DND-41 (cell line): ENCODE measurements around the gene LRRTM4.
"Not testable (repeated sequence)": the region's sequence is repeated elsewhere in the genome, so short reads cannot be mapped to it uniquely, and the experiment has no call there.

Experiments used
- ATAC-seq: fragments of 200-7000 bp; cut with Tn5 transposase; 3 replicates; pipeline ENCODE4 v1.9.1; 2021; ENCODE audit warnings: low read depth; ENCODE audit not compliant: insufficient read depth
- DNase-seq: peaks from one replicate; pipeline ENCODE4 v3.0.0-alpha.2; 2020
- H2AFZ ChIP-seq: 2 replicates; pipeline ENCODE4 v1.6.0; 2012; ENCODE audit warnings: low read depth, low read length
- H3K27ac ChIP-seq: 2 replicates; pipeline ENCODE4 v1.5.1; 2012; ENCODE audit warnings: low read length, inconsistent platforms
- H3K27me3 ChIP-seq: fragments of 200-600 bp; sonication (generic); 2 replicates; pipeline ENCODE4 v1.6.0; 2012; ENCODE audit warnings: low read length, mild to moderate bottlenecking, inconsistent platforms; ENCODE audit not compliant: insufficient read depth, poor library complexity
- H3K36me3 ChIP-seq: 2 replicates; pipeline ENCODE4 v1.5.1; 2012; ENCODE audit warnings: low read length, inconsistent platforms; ENCODE audit not compliant: insufficient read depth
- H3K4me1 ChIP-seq: 2 replicates; pipeline ENCODE4 v1.5.1; 2012; ENCODE audit warnings: mild to moderate bottlenecking, low read length; ENCODE audit not compliant: insufficient read depth
- H3K4me2 ChIP-seq: 2 replicates; pipeline ENCODE4 v1.6.0; 2012; ENCODE audit warnings: mild to moderate bottlenecking, moderate library complexity, low read length, inconsistent platforms; ENCODE audit not compliant: insufficient read depth
- H3K4me3 ChIP-seq, 2 experiments: fragments of 200-600 bp in 1 of 2; shearing (Covaris generic) in 1 of 2; 2 replicates each; pipeline ENCODE4 v1.5.1; 2012 to 2016; ENCODE audit warnings: inconsistent platforms in 2 of 2, low read length in 2 of 2, mild to moderate bottlenecking in 2 of 2, low read depth in 1 of 2, moderate library complexity in 1 of 2
- H3K79me2 ChIP-seq: 2 replicates; pipeline ENCODE4 v1.6.0; 2012; ENCODE audit warnings: low read length, inconsistent platforms; ENCODE audit not compliant: insufficient read depth
- H3K9ac ChIP-seq: 2 replicates; pipeline ENCODE4 v1.6.0; 2012; ENCODE audit warnings: low read depth, mild to moderate bottlenecking, inconsistent platforms, low read length, moderate library complexity
- H3K9me3 ChIP-seq: 2 replicates; pipeline ENCODE4 v1.5.1; 2012; ENCODE audit warnings: low read length, moderate library complexity, mild to moderate bottlenecking, inconsistent platforms; ENCODE audit not compliant: insufficient read depth, severe bottlenecking
- H4K20me1 ChIP-seq: 2 replicates; pipeline ENCODE4 v1.6.0; 2012; ENCODE audit warnings: low read length; ENCODE audit not compliant: insufficient read depth
- CTCF ChIP-seq: IDR thresholded peaks from 2 replicates; pipeline ENCODE4 v1.5.1; 2012; ENCODE audit warnings: borderline replicate concordance, low read length, moderate library complexity, mild to moderate bottlenecking; ENCODE audit not compliant: poor library complexity, severe bottlenecking; ENCODE audit errors: extremely low read depth
- EZH2 ChIP-seq: IDR thresholded peaks from 3 replicates; pipeline ENCODE4 v1.6.1; 2012; ENCODE audit warnings: borderline replicate concordance, low read depth, mild to moderate bottlenecking, moderate library complexity, low read length, inconsistent platforms; ENCODE audit not compliant: severe bottlenecking

The LRRTM4 gene

DNA sequence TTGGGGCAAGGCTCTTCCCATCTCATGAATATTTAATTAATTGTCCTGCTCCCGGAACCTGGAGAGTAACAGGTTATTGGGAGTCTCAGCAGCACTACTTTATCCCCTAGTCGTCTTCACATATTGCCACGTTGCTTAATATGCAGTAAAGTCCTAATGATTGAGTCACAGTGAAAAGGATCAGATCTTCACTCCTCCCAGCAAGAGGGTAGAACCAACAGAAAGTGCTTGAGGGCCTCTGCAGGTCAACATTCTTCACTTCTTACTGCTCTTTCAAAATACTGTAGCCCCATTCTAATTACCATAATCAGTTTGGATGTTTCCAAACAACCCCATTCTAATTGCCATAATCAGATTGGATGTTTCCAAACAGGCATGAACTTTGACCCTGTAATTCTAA lies 801.0 kb downstream of the LRRTM4 start:
- Histone ChIP-seq H3K79me2 (no peaks in the 10 kb centered on the region), H3K4me2 (no peak overlapping the region), H3K4me1 (no peaks in the 10 kb centered on the region), H2AFZ (no peak overlapping the region), H3K27me3 (no peaks in the 10 kb centered on the region), H3K4me3 (no peak overlapping the region), H3K9me3 (no peaks in the 10 kb centered on the region), H3K36me3 (no peaks in the 10 kb centered on the region), H3K9ac (no peak overlapping the region), H4K20me1 (no peaks in the 10 kb centered on the region), H3K27ac (no peak overlapping the region)
- no peak for DNase-seq
- no peak for ATAC-seq
- TF ChIP-seq EZH2 (no peak), CTCF (no peak)

DNA sequence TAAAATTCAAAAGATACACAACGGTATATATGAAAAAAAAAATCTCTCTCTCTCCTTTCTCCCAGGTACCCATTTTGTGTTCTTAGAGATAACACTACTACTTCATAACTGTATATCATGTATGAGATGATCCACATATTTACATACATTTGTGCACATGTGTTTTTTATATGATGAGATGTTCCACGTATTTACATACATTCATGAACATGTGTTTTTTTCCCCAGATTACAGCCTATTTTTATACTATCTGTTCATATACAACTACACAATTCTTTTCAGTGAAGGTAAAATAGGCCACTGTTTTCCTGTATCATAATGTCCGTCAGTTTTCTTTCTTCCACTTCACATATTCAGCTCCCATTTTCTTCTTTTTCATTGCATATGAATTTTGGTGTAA lies 808.9 kb downstream of the LRRTM4 start:
- ATAC-seq = no peak
- no peak overlapping the region for H3K4me2 ChIP-seq

DNA sequence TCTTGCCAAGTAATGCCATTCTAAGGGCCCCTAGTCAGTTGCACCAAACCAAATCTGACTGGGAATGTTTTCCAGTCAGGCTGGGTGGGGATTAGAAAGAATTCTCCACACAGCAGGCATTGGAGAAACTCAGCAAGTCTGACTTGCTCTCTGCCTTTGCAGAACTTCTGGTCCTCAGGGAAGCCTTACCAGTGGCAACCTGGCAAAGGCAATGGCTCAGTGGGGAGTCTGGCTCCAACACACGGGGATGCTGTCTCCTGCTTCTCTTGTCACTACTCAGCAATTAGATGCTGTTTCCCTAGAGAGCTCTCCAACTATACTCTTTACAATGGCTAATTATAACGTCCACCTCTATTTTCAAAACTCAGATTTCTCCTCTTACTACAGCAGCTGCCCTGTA lies 810.7 kb downstream of the LRRTM4 start:
- Histone ChIP-seq H3K9me3 (no peaks in the 10 kb centered on the region), H3K36me3 (no peaks in the 10 kb centered on the region), H3K4me3 (no peak overlapping the region), H3K4me1 (no peaks in the 10 kb centered on the region), H3K4me2 (no peak overlapping the region), H2AFZ (no peak overlapping the region), H3K9ac (no peak overlapping the region), H3K27ac (no peak overlapping the region), H3K79me2 (no peaks in the 10 kb centered on the region), H4K20me1 (no peaks in the 10 kb centered on the region), H3K27me3 (no peaks in the 10 kb centered on the region)
- no peak for TF ChIP-seq CTCF
- no peak for TF ChIP-seq EZH2
- DNase-seq (no peak), ATAC-seq (no peak)

More for the DNA sequence above, 808.9 kb downstream of the LRRTM4 start:
- Histone ChIP-seq H3K27me3 (no peaks in the 10 kb centered on the region), H3K4me3 (no peak overlapping the region), H3K36me3 (no peaks in the 10 kb centered on the region), H3K27ac (no peak overlapping the region), H4K20me1 (no peaks in the 10 kb centered on the region), H2AFZ (no peak overlapping the region), H3K4me1 (no peaks in the 10 kb centered on the region), H3K9me3 (no peaks in the 10 kb centered on the region), H3K79me2 (no peaks in the 10 kb centered on the region), H3K9ac (no peak overlapping the region)
- TF ChIP-seq CTCF = no peak
- TF ChIP-seq EZH2 = no peak
- no peak for DNase-seq

GRCh38 chr2:76700894-76701293 lies 821.3 kb downstream of the LRRTM4 start:
- TF ChIP-seq EZH2 (no peak), CTCF (no peak)
- no peak for ATAC-seq
- H3K4me3 ChIP-seq = no peak overlapping the region
- no peak overlapping the region for H3K9ac ChIP-seq
- no peaks in the 10 kb centered on the region for H3K9me3 ChIP-seq
- H3K27ac ChIP-seq = no peak overlapping the region
- H3K79me2 ChIP-seq = no peaks in the 10 kb centered on the region
- no peak overlapping the region for H2AFZ ChIP-seq
- no peaks in the 10 kb centered on the region for H3K4me1 ChIP-seq
- no peaks in the 10 kb centered on the region for H3K36me3 ChIP-seq
- no peak for DNase-seq
- H3K27me3 ChIP-seq = no peaks in the 10 kb centered on the region
- no peaks in the 10 kb centered on the region for H4K20me1 ChIP-seq
- no peak overlapping the region for H3K4me2 ChIP-seq

DNA sequence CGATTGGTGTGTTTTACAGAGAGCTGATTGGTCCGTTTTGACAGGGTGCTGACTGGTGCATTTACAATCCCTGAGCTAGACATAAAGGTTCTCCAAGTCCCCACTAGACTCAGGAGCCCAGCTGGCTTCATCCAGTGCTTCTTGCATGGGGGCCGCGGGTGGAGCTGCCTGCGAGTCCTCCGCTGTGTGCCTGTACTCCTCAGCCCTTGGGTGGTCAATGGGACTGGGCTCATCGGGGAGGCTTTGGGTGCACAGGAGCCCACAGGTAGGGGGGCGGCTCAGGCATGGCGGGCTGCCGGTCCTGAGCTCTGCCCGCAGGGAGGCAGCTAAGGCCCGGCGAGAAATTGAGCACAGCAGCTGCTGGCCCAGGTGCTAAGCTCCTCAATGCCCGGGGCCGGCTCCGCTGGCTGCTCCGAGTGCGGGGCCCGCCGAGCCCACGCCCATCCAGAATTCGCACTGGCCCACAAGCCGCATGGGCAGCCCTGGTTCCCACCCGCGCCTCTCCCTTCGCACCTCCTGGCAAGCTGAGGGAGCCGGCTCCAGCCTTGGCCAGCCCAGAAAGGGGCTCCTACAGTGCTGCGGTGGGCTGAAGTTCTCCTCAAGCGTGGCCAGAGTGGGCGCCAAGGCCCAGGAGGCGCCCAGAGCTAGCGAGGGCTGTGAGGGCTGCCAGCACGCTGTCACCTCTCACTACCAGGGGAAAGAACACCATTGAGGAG lies 824.0 kb downstream of the LRRTM4 start:
- not testable (repeated sequence) for H4K20me1 ChIP-seq, H2AFZ ChIP-seq, H3K4me1 ChIP-seq, H3K4me3 ChIP-seq, H3K27me3 ChIP-seq, DNase-seq, H3K27ac ChIP-seq, H3K79me2 ChIP-seq, H3K36me3 ChIP-seq, ATAC-seq, H3K4me2 ChIP-seq, H3K9me3 ChIP-seq, H3K9ac ChIP-seq
